ENCODE data around the gene GLCCI1.

- no peak for TF ChIP-seq CTCF (IDR thresholded peaks at IDR 0.05; ENCODE audit: extremely low read depth in 1 of 2, insufficient read depth in 1 of 2, low read depth in 1 of 2, low read length in 2 of 2)
- TF ChIP-seq POLR2A (IDR thresholded peaks at IDR 0.05; ENCODE audit: low read depth, low read length) = no peak
- no peak for TF ChIP-seq POLR2AphosphoS5 (IDR thresholded peaks at IDR 0.05; ENCODE audit: insufficient read depth, low read depth, low read length)
- TF ChIP-seq MYC (IDR thresholded peaks at IDR 0.05; ENCODE audit: low read depth, low read length) = no peak
- no peak for TF ChIP-seq EZH2 (IDR thresholded peaks at IDR 0.05; ENCODE audit: borderline replicate concordance, low read depth, low read length, severe bottlenecking)
- TF ChIP-seq MAX (IDR thresholded peaks at IDR 0.05; ENCODE audit: insufficient read depth, insufficient read length) = no peak
- TF ChIP-seq FOS (IDR thresholded peaks at IDR 0.05; ENCODE audit: borderline replicate concordance, insufficient read depth, low read length) = peak; percentile 24
- peak; percentile 10 for TF ChIP-seq JUN (IDR thresholded peaks at IDR 0.05; ENCODE audit: borderline replicate concordance, insufficient read depth, insufficient read length, low read depth)
- no peak for TF ChIP-seq GATA2 (IDR thresholded peaks at IDR 0.05; ENCODE audit: insufficient read depth, insufficient read length, low read depth, low read length)
Observed at GRCh38 chr7:7956531-7957128, 12.0 kb upstream of the GLCCI1 start.
